ENCODE data around the gene HORMAD1.
"Not testable (repeated sequence)": the region's sequence is repeated elsewhere in the genome, so short reads cannot be mapped to it uniquely, and the experiment has no call there.

HORMAD1 gene

DNA sequence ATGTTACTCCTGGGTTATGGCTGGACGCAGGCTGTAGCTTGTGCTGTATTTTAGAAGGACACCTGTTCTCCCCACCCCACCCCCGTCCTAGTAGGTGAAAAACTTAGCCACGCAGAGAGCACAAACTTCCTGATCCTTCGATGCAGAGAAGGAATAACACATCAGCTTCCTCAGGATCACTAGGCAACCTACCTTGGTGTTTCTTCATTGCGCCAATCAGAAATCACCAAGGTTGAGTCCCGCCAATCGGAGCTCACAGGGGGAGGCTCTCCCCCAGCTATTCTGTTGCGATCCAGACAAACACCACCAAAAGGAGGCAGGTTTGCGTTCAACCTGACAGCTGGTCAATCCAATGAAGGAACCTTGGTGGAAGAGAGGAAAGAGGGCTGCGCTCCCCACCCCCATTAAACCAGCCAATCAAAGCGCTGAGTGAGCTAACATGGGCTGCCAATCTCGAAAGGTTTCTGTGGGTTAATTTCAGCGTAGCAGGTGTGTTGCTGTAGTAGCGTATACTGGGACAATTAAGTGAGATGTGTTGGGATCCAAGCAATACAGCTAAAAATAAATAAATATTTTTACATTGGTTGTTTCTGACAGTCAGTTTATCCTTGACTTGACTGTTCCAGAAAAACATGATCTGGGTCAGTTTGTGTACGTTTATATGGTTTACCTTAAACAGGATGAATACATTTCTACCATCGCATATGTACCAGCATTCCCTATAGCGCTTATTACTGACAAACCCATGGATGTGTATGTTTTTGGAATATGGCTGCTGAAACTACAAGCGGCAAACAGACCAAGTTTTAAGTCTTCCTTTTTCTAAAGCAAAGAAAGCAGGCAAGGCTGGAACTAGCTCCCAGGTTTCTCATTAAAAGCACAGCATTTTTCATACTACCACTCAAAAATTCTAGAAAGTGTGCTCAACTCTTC, 23.4 kb downstream of the HORMAD1 start, which contains the start of gene GOLPH3L:
Gene GOLPH3L (minus strand): TSS at position 160 of the 933 bp plus-strand sequence. CDS start 2,316 bp downstream, outside the sequence.
- DNase-seq (ENCODE audit: low read depth) = peak; percentile 83

DNA sequence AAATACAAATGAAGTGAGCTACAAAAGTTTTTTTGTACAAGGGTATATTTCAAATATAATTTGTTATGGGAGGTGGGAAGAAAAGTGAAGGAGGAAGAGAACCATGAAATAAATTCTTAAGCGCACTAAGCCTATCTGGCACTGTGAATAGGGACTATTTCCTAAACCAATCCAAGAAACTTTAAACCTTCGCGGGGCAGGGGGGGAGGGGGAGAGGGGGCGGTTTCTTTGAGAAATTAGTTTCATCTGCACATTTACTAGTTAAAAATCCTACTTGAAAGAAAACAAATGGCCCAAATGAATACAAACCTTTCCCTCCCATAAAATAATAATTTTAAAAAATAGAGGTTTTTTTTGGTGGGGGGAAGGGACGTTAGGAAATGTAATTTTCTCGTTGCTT, 24.1 kb downstream of the HORMAD1 start:
- DNase-seq (ENCODE audit: low read depth) = no peak

DNA sequence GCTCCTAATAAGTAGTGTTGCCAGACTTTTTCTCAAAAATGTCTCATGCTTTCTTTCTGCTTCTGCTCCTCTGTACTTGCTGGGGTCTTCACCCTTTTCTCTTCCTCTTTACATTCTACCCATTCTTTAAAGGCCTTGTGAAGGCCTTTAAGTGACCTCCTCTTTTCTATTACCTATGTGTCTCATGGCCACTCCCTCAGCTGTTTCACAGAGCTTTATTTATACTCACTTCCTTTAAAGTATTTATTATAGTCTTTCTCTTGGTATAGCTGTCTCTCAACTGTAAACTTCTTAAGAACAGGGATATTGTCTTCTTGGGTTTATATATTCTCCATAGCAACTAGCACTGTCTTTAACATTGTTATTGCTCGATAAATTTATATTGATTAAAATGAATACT, 24.5 kb downstream of the HORMAD1 start:
- DNase-seq (ENCODE audit: low read depth) = no peak

DNA sequence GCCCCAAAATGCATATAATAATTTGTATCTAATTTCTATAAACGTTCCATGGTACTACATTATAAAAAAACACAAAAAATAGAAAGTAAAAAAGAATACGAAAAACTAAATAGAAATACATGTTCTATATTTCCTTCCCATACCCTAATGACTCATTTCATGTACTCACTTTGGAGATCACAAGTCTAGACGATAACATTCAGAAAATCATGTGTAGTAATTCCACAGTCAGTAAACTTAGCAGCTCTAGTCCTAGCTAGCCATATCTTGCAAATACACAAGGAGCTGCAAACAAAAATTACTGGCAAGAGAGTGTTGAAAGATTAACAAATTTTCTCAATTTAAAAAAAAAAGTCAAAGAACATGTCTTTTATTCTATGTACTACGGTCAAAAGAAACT, 25.1 kb downstream of the HORMAD1 start:
- no peak for DNase-seq (ENCODE audit: low read depth)

DNA sequence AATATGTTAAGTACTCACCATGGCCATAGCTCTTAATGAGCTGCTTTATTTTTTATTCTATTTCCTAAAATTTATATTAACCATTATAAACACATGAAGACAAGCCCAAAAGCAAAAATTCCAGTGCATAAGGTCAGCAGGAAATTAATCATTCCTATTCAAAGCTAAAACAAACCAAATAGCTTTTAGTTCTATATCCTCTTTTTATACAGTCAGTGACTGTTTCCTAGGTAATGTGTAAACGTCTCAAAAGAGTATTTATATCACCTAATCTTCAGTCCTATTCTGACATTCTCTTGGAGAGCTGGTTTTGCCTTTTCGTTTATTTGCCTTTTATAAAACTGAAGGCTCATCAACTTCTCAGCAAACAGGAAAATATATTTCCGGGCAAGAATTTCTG, 28.0 kb downstream of the HORMAD1 start:
- no peak for DNase-seq (ENCODE audit: low read depth)

DNA sequence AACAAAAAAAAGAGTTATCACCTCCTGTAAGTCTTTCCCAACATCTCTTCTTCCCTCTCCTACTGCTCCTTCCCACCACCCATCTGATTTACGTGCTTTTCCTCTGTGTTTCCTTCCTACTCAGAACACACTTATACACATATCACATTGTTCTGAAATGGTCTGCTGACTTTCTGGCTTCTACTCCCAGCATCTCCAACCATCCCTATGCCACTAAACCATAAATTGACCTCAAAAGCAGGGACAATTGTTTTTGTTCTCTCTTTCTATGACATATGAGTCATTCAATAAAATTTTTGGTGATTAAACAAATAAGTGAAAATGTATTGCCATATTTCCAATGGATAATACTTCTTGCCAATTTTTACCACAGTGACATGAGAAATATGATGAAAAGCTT, 31.9 kb downstream of the HORMAD1 start:
- DNase-seq (ENCODE audit: low read depth) = no peak

DNA sequence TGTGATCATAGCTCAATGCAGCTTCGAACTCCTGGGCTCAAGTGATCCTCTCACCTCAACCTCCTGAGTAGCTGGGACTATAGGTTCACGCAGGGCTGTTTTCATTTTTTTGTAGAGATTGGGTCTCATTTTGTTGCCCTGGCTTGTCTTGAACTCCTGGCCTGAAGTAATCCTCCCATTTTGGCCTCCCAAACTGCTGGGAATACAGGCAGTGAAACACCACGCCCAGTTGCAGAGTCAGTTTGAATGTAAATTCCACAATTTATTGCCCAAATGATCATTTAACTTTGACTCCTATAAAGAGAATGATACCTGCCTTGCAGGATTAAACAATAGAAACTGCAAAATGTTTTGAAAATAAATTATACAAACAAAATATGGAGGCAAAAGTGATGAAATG, 34.4 kb downstream of the HORMAD1 start:
- no peak for DNase-seq (ENCODE audit: low read depth)

DNA sequence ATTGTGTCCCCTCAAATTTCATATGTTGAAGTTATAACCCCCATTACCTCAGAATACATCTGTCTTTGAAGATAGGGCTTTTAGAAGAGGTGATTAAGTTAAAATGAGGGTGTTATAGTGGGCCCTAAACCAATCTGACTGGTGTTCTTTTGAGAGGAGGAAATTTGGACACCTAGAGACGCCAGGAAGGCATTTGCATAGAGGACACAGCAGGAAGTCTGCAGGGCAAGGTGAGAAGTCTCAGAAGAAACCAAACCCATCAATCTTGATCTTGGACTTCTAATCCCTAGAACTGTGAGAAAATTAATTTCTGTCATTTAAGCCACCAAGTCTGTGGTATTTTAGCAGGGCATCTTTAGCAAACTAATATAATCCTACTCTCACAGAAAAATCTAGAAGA, 36.8 kb downstream of the HORMAD1 start:
- no peak for DNase-seq (ENCODE audit: low read depth)

DNA sequence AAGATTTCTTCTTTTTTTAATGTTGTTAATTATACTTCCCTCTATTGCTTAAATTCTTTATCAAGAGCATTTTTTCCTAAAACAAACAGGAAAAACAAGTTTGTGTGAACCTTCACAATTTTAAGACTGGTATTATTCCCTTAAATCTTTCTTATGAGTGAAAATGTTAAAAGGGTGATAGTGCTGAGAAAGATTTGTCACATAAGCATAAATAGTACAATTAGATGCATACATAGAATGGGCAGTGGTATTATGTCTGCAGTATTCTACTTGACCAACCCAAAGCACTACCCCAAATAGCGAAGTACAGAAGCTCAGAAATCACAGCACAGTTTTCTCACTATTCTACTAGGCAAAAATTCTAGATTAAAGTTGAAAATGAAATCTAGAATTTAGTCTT, 41.7 kb downstream of the HORMAD1 start:
- DNase-seq (ENCODE audit: low read depth) = no peak

DNA sequence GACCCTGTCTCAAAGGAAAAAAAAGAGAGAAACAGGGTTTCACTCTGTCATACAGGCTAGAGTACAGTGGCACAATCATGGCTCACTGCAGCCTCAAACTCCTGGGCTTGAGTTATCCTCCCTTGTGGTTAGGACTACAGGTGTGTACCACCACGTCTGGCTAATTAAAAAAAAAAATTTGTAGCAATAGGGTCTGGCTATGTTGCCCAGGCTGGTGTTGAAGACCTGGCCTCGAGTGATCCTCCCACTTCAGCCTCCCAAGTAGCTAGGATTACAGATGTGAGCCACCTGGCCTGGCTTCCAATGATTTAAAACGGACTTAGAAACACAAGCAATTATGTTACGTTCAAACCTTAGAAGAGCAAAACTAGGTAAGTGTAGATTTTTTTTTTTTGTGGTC, 45.8 kb downstream of the HORMAD1 start:
- DNase-seq (ENCODE audit: low read depth) = no peak

DNA sequence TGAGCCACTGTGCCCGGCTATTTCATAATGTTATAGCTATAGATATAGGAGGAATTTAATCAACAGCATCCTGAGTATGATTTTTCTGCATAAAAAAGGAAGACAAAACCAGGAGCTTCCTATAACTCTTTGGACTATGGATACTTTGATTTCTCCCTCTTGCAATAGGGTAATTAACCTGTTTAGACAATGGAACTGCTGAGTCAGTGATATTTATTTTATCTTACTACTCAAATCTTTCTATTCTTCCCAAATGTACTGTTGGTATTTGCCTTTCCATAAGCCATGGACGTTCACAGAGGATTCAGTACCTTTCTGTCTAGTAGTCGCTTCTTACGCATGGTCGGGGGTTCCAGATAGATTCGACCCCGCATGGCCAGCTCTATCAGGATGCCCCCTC, 57.4 kb downstream of the HORMAD1 start:
- DNase-seq (ENCODE audit: low read depth) = no peak

DNA sequence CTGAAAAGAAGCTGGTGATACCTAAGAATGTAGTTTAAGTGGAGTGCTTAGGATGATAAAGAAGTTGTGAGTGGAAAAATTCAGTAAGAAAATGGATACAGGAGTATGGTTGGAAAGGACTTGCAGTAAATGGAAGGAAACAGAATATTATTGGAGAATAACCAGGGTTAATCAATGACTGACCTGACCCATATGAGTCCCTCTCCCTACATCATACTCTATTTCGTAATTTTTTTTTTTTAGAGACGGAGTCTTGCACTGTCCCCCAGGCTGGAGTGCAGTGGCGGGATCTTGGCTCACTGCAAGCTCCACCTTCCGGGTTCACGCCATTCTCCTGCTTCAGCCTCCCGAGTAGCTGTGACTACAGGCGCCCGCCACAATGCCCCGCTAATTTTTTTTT, 57.9 kb downstream of the HORMAD1 start:
- no peak for DNase-seq (ENCODE audit: low read depth)

DNA sequence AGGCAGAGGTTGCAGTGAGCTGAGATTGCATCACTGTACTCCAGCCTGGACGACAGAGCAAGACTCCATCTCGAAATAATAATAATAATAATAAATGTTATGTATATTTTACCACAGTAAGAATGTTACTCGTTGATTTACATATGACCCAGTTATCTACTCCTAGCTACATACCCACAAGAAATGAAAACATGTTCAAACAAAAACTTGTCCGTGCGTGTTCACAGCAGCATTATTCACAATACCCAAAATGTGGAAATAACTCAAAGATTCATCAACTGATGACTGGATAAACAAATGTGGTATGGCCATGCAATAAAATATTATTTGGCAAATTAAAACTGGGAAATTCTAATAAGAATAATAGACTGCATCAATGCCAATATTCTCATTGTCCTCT, 59.5 kb downstream of the HORMAD1 start:
- no peak for DNase-seq (ENCODE audit: low read depth)

DNA sequence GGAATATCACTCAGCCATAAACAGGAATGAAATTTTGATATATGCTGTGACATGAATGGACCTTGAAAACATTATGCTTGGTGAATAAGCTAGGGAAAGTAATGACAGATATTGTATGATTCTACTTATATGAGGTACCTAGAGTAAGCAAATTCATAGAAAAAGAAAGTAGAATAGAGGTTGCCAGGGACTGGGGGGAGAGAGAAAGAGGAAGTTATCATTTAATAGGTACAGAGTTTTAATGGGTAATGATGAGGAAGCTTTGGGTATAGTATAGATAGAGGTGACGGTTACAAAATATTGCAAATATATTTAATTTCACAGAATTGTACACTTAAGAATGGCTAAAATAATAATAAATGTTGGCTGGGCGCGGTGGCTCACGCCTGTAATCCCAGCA, 60.1 kb downstream of the HORMAD1 start:
- DNase-seq (ENCODE audit: low read depth) = no peak

DNA sequence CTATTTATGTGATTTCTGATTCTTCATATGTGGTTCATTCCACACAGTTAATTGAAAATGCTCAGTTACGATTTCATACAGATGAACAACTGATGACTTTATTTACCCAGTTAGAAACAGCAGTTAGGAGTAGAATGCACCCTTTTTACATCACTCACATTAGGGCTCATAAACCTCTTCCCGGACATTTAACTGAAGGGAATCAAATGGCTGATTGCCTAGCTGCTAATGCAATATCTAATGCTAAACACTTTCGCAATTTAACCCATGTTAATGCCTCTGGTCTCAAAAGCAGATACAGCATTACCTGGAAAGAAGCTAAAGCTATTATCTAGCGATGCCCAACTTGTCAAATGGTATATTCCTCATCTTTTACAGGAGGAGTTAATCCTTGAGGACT, 63.6 kb downstream of the HORMAD1 start:
- DNase-seq (ENCODE audit: low read depth) = not testable (repeated sequence)

DNA sequence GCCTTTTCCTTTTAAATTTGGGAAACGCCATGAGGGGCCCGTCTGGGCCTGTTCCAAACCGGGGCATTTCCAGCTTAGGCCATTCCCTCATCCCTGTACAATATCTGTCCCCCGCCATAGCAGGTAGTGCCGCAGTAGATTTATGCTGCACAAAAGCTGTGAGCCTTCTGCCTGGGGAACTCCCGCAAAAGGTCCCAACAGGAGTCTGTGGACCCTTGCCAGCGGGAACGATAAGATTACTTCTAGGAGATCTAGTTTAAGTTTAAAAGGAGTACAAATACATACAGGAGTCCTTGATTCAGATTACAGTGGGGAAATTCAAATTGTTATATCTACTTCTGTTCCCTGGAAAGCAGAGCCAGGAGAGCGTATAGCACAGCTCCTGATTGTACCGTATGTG, 66.1 kb downstream of the HORMAD1 start:
- DNase-seq (ENCODE audit: low read depth) = not testable (repeated sequence)

DNA sequence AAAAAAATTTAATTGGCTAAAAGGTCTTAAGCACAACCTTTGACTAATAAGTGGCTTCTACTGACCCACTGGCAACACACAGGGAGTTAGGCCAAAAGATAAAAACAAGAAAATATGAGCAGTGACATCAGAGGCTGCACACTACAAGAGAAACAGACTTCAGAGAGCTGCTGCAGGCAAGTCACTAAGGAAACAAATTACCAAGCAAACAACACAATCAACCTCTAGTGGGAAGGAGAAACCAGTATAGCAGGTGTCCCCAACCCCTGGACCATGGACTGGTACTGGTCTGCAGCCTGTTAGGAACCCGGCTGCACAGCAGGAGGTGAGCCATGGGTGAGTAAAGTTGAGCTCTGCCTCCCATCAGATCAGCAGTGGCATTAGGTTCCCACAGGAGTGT, 70.5 kb downstream of the HORMAD1 start:
- DNase-seq (ENCODE audit: low read depth) = no peak

DNA sequence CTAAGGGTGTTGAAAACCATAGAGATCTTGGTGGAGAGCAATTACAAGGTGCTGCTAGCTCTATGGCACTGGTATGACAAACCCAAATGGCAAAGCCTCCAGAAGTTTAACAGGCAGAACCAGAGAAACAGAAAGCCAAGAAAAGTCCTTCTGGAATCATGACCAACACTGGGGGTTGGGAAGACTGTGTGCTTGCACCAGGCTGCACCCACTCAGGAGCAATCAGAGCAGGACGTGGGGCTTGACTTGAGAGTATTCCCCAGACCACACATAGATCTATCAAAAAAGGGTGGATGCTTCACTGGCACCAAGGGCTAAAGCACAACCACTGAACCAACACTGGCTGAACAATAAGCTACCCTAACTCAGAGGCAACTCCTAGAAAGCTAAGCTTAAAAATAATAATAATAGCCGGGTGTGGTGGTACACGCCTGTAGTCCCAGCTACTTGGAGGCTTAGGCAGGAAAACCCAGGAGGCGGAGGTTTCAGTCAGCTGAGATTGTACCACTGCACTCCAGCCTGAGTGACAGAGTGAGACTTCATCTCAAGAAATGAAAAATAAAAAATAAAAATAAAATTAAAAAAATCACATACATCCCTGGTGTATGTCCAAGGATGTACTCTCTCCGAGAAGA, 71.1 kb downstream of the HORMAD1 start:
- no peak for DNase-seq (ENCODE audit: low read depth)

Data from stimulated activated CD4-positive, alpha-beta T cell treated with anti-CD3 and anti-CD28 coated beads, Interleukin-2, amount 100 ng/mL, for 4 hours (primary cell).